ENCODE data around the gene GPC3.

DNA sequence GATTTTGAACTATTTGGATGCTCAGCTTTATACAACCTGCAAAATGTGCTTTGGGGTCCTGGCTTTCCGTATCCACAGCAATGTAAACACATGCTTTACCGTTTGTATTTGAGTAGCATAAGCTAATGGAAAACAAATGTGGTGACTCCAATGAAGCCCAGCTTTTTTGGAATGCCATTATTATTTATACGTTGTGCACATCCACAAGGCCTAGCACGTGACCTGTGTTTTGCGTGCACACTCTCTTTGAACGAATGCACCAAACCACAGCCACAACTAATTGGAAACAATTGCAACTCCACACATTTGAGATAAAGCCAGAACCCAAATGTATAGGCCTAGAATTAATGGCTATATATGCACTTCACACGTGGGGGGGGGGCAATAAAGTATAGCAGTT is 380.6 kb downstream of the GPC3 start:
- TF ChIP-seq, protein P1, sequence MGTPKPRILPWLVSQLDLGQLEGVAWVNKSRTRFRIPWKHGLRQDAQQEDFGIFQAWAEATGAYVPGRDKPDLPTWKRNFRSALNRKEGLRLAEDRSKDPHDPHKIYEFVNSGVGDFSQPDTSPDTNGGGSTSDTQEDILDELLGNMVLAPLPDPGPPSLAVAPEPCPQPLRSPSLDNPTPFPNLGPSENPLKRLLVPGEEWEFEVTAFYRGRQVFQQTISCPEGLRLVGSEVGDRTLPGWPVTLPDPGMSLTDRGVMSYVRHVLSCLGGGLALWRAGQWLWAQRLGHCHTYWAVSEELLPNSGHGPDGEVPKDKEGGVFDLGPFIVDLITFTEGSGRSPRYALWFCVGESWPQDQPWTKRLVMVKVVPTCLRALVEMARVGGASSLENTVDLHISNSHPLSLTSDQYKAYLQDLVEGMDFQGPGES (IDR thresholded peaks at IDR 0.05; ENCODE audit: low read depth, low read length), result no peak
- TF ChIP-seq, protein P2, sequence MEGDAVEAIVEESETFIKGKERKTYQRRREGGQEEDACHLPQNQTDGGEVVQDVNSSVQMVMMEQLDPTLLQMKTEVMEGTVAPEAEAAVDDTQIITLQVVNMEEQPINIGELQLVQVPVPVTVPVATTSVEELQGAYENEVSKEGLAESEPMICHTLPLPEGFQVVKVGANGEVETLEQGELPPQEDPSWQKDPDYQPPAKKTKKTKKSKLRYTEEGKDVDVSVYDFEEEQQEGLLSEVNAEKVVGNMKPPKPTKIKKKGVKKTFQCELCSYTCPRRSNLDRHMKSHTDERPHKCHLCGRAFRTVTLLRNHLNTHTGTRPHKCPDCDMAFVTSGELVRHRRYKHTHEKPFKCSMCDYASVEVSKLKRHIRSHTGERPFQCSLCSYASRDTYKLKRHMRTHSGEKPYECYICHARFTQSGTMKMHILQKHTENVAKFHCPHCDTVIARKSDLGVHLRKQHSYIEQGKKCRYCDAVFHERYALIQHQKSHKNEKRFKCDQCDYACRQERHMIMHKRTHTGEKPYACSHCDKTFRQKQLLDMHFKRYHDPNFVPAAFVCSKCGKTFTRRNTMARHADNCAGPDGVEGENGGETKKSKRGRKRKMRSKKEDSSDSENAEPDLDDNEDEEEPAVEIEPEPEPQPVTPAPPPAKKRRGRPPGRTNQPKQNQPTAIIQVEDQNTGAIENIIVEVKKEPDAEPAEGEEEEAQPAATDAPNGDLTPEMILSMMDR (IDR thresholded peaks at IDR 0.05), result no peak
- TF ChIP-seq EP300 (IDR thresholded peaks at IDR 0.05; ENCODE audit: borderline replicate concordance in 1 of 2, low read depth in 1 of 2, low read length in 1 of 2) (no peak), EZH2phosphoT487 (IDR thresholded peaks at IDR 0.05; ENCODE audit: borderline replicate concordance, low read depth) (no peak), POLR2AphosphoS5 (IDR thresholded peaks at IDR 0.05; ENCODE audit: low read depth, low read length) (no peak), RCOR1 (IDR thresholded peaks at IDR 0.05; ENCODE audit: low read length) (no peak), SIN3A (IDR thresholded peaks at IDR 0.05; ENCODE audit: borderline replicate concordance, low read depth, low read length) (no peak), CHD2 (IDR thresholded peaks at IDR 0.05; ENCODE audit: low read length, partially characterized antibody) (no peak), GABPA (IDR thresholded peaks at IDR 0.05; ENCODE audit: low read depth) (no peak), MXI1 (IDR thresholded peaks at IDR 0.05; ENCODE audit: low read depth, low read length) (no peak), RAD21 (IDR thresholded peaks at IDR 0.05; ENCODE audit: low read length) (no peak)
- TF ChIP-seq, protein P3, sequence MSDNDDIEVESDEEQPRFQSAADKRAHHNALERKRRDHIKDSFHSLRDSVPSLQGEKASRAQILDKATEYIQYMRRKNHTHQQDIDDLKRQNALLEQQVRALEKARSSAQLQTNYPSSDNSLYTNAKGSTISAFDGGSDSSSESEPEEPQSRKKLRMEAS (IDR thresholded peaks at IDR 0.05; ENCODE audit: low read depth), result no peak
- TF ChIP-seq, protein P4, sequence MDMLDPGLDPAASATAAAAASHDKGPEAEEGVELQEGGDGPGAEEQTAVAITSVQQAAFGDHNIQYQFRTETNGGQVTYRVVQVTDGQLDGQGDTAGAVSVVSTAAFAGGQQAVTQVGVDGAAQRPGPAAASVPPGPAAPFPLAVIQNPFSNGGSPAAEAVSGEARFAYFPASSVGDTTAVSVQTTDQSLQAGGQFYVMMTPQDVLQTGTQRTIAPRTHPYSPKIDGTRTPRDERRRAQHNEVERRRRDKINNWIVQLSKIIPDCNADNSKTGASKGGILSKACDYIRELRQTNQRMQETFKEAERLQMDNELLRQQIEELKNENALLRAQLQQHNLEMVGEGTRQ (IDR thresholded peaks at IDR 0.05; ENCODE audit: borderline replicate concordance, low read depth, low read length), result no peak

All from SK-N-SH (cell line).